Endothelial cell of umbilical vein (primary cell): Measurements from ENCODE around the gene OR10H3. TPM values are rescaled to one million over a fixed set of nuclear protein-coding genes. Genes with fewer than 3 reads are reported as not detected.

Experiments used
- BruUV-seq: library from RNA; stranded (reverse); fragments of 400-500 nt; replicated peaks from 2 replicates; lab custom pipeline; 2021; lab: Mats Ljungman, UMichigan
- CTCF ChIA-PET: fragments of 300-600, 350-600 bp; sonication (Branson Sonifier 250); formaldehyde crosslinking; loops from one replicate; lab custom pipeline; 2021; ENCODE audit warnings: antibody characterized with exemption, inconsistent platforms; lab: Charles Lee
- POLR2A ChIA-PET: fragments of 300-600, 350-600 bp; sonication (Branson Sonifier 250); formaldehyde crosslinking; loops from one replicate; lab custom pipeline; 2021; ENCODE audit warnings: antibody characterized with exemption, inconsistent platforms; lab: Charles Lee
- DNase-seq: peaks from one replicate; pipeline ENCODE4 v3.0.0-alpha.2; 2011; ENCODE audit warnings: low read depth, low spot score
- FAIRE-seq: peaks from 2 replicates; lab custom pipeline; 2011; peaks lifted over from hg19 to GRCh38; lab: Jason Lieb, UNC
- H2AFZ ChIP-seq: 2 replicates; pipeline ENCODE4 v1.6.0; 2012; ENCODE audit warnings: low read depth, low read length, control low read depth, inconsistent platforms
- H3K27ac ChIP-seq: 2 replicates; pipeline ENCODE4 v1.5.1; 2011; ENCODE audit warnings: low read depth, mild to moderate bottlenecking, control low read depth, low read length, moderate library complexity; ENCODE audit not compliant: insufficient read depth
- H3K27me3 ChIP-seq, 2 experiments: 2 replicates each; pipeline versions ENCODE4 v1.6.0 to v1.6.1; 2011; ENCODE audit warnings: low read length in 2 of 2, mixed read lengths in 1 of 2; ENCODE audit not compliant: control insufficient read depth in 2 of 2, insufficient read depth in 2 of 2
- H3K36me3 ChIP-seq, 2 experiments: 2 replicates in 1 of 2; 3 replicates in 1 of 2; pipeline ENCODE4 v1.5.1; 2011; ENCODE audit warnings: low read length in 2 of 2, mild to moderate bottlenecking in 1 of 2, moderate library complexity in 1 of 2; ENCODE audit not compliant: control insufficient read depth in 2 of 2, insufficient read depth in 2 of 2; ENCODE audit errors: extremely low read depth in 1 of 2
- H3K4me1 ChIP-seq: 3 replicates; pipeline ENCODE4 v1.5.1; 2011; ENCODE audit warnings: mild to moderate bottlenecking, low read length; ENCODE audit not compliant: control insufficient read depth, insufficient read depth; ENCODE audit errors: extremely low read depth
- H3K4me2 ChIP-seq: 2 replicates; pipeline ENCODE4 v1.6.1; 2011; ENCODE audit warnings: low read length, control low read depth, mixed read lengths; ENCODE audit not compliant: insufficient read depth
- H3K4me3 ChIP-seq, 3 experiments: fragments of 200-600 bp in 1 of 3; sonication (generic), shearing (Covaris generic) in 1 of 3; replicated peaks in 1 of 3; 2 replicates each; pipeline ENCODE4 v1.5.1; 2011 to 2016; ENCODE audit warnings: control low read depth in 3 of 3, low read length in 3 of 3, mild to moderate bottlenecking in 2 of 3, inconsistent platforms in 1 of 3, low read depth in 1 of 3, moderate library complexity in 1 of 3; ENCODE audit not compliant: insufficient read depth in 1 of 3
- H3K79me2 ChIP-seq: 2 replicates; pipeline ENCODE4 v1.6.0; 2012; ENCODE audit warnings: low read length, inconsistent platforms; ENCODE audit not compliant: control insufficient read depth, insufficient read depth
- H3K9ac ChIP-seq: replicated peaks from 2 replicates; pipeline ENCODE3; 2011; ENCODE audit warnings: low read length, control low read depth; ENCODE audit not compliant: insufficient read depth; ENCODE audit errors: extremely low read depth
- H3K9me1 ChIP-seq: replicated peaks from 3 replicates; pipeline ENCODE4 v1.6.0; 2011; ENCODE audit warnings: mild to moderate bottlenecking, low read length; ENCODE audit not compliant: control insufficient read depth, insufficient read depth; ENCODE audit errors: extremely low read depth
- H3K9me3 ChIP-seq: replicated peaks from 2 replicates; pipeline ENCODE4 v1.5.1; 2012; ENCODE audit warnings: low read length, inconsistent platforms; ENCODE audit not compliant: control insufficient read depth, insufficient read depth
- H4K20me1 ChIP-seq: replicated peaks from 2 replicates; pipeline ENCODE3; 2011; ENCODE audit warnings: mild to moderate bottlenecking, low read length; ENCODE audit not compliant: control insufficient read depth, insufficient read depth; ENCODE audit errors: extremely low read depth
- EZH2 ChIP-seq: IDR thresholded peaks from 2 replicates; pipeline ENCODE4 v1.6.1; 2012; ENCODE audit warnings: borderline replicate concordance, low read depth, mild to moderate bottlenecking, moderate library complexity, low read length, inconsistent platforms; ENCODE audit not compliant: severe bottlenecking
- FOS ChIP-seq: IDR thresholded peaks from 2 replicates; pipeline ENCODE4 v1.6.1; 2011; ENCODE audit warnings: mild to moderate bottlenecking, low read length, moderate library complexity, borderline replicate concordance; ENCODE audit not compliant: insufficient read depth
- GATA2 ChIP-seq: IDR thresholded peaks from 2 replicates; pipeline ENCODE4 v1.7.0; 2011; ENCODE audit warnings: low read depth, mild to moderate bottlenecking, moderate library complexity, mixed read lengths, low read length; ENCODE audit not compliant: insufficient read length, insufficient read depth
- JUN ChIP-seq: IDR thresholded peaks from 2 replicates; pipeline ENCODE4 v1.6.1; 2011; ENCODE audit warnings: borderline replicate concordance, low read depth; ENCODE audit not compliant: insufficient read length, insufficient read depth
- MYC ChIP-seq: IDR thresholded peaks from one replicate; pipeline ENCODE4 v1.6.1; 2011; ENCODE audit warnings: mild to moderate bottlenecking, low read depth, low read length
- POLR2A ChIP-seq: IDR thresholded peaks from 2 replicates; pipeline ENCODE4 v1.6.1; 2012; ENCODE audit warnings: low read depth, mild to moderate bottlenecking, control low read depth, low read length
- POLR2AphosphoS5 ChIP-seq: IDR thresholded peaks from 2 replicates; pipeline ENCODE4 v1.6.1; 2012; ENCODE audit warnings: low read depth, mild to moderate bottlenecking, control low read depth, low read length, moderate library complexity; ENCODE audit not compliant: insufficient read depth
- dilution Hi-C: fragments of 300-500 bp; cut with MboI; formaldehyde crosslinking; loops from one replicate; pipeline ENCODE4 v1.15.0; 2019; ENCODE audit warnings: low sequenced_read_pairs; ENCODE audit not compliant: extremely low pct_ligation_motif_present
- intact Hi-C: fragments of 100-400 bp; cut with micrococcal nuclease; formaldehyde crosslinking; loops from one replicate; pipeline ENCODE4 v1.10.0; 2022
- polyA plus RNA-seq, 4 experiments: library from polyadenylated mRNA; depleted of rRNA in 3 of 4; stranded (reverse) in 3 of 4; unstranded in 1 of 4; fragments of >200 nt; gene quantifications; 2 replicates each; pipeline versions ENCODE4 v1.2.1 to v1.2.3, GENCODE V29; 2011 to 2012; ENCODE audit warnings: missing spikeins in 1 of 4
- total RNA-seq: library from RNA; stranded (reverse); gene quantifications from 2 replicates; pipeline ENCODE4 v1.2.3, GENCODE V29; 2021
- TF ChIP-seq, protein P1 (sequence below), 2 donors: IDR thresholded peaks; 1 replicate in 1 of 2; 2 replicates in 1 of 2; pipeline ENCODE4 v1.5.1; 2011; ENCODE audit warnings: low read length in 2 of 2, mild to moderate bottlenecking in 2 of 2, moderate library complexity in 2 of 2, control low read depth in 1 of 2, inconsistent platforms in 1 of 2, low read depth in 1 of 2; ENCODE audit not compliant: insufficient read depth in 1 of 2; ENCODE audit errors: extremely low read depth in 1 of 2
- TF ChIP-seq, protein P2 (sequence below): IDR thresholded peaks from 2 replicates; pipeline ENCODE4 v1.6.1; 2011; ENCODE audit not compliant: insufficient read depth, insufficient read length

OR10H3 gene
- total and polyA plus RNA-seq, 2 donors (not counting 3 experiments of a cell fraction or from before 2014, with no cell fraction given), result not detected

DNA sequence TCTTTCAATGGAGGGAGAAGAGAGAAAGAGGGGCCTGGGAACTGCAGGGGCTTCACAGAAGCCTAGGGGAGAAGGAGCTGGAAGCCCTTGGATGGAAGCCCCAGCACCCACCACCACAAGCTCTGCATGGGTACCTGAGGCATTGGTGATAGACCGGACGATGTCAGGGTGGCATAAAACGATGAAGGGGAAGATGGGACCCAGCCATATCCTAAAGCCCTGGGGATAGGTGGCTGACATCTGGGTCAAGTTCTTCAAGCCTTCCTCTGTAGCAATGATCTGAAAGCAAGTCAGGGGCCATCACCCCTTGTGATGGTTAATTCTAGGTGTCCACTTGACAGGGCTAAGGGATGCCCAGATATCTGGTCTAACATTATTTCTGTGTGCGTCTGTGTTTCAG, 38.5 kb downstream of the OR10H3 start:
- CTCF ChIA-PET, result no interaction called here
- no peaks in the 10 kb centered on the region for H3K9me1 ChIP-seq
- TF ChIP-seq, protein P1, sequence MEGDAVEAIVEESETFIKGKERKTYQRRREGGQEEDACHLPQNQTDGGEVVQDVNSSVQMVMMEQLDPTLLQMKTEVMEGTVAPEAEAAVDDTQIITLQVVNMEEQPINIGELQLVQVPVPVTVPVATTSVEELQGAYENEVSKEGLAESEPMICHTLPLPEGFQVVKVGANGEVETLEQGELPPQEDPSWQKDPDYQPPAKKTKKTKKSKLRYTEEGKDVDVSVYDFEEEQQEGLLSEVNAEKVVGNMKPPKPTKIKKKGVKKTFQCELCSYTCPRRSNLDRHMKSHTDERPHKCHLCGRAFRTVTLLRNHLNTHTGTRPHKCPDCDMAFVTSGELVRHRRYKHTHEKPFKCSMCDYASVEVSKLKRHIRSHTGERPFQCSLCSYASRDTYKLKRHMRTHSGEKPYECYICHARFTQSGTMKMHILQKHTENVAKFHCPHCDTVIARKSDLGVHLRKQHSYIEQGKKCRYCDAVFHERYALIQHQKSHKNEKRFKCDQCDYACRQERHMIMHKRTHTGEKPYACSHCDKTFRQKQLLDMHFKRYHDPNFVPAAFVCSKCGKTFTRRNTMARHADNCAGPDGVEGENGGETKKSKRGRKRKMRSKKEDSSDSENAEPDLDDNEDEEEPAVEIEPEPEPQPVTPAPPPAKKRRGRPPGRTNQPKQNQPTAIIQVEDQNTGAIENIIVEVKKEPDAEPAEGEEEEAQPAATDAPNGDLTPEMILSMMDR (IDR thresholded peaks at IDR 0.05; ENCODE audit: extremely low read depth in 1 of 2, insufficient read depth in 1 of 2, low read depth in 1 of 2, low read length in 2 of 2), result no peak
- no peak for TF ChIP-seq POLR2AphosphoS5
- no peak for TF ChIP-seq FOS
- TF ChIP-seq EZH2, result no peak
- TF ChIP-seq, protein P2, sequence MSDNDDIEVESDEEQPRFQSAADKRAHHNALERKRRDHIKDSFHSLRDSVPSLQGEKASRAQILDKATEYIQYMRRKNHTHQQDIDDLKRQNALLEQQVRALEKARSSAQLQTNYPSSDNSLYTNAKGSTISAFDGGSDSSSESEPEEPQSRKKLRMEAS, result no peak
- no peak for TF ChIP-seq GATA2
- no peak for TF ChIP-seq JUN
- no peak for TF ChIP-seq MYC
- no peak for TF ChIP-seq POLR2A
- no peaks in the 10 kb centered on the region for H4K20me1 ChIP-seq
- H3K79me2 ChIP-seq, result no peaks in the 10 kb centered on the region
- H3K4me1 ChIP-seq, result no peaks in the 10 kb centered on the region
- no peak overlapping the region for H3K4me3 ChIP-seq
- no peak overlapping the region for H3K27ac ChIP-seq
- no peak overlapping the region for H3K4me2 ChIP-seq
- DNase-seq (no peak), FAIRE-seq (no peak)
- no peaks in the 10 kb centered on the region for H3K9me3 ChIP-seq
- H2AFZ ChIP-seq, result no peak overlapping the region
- H3K9ac ChIP-seq, result no peak overlapping the region
- BruUV-seq, result no TSS peak
- intact Hi-C loops (no loop called here), dilution Hi-C loops (no loop called here)
- POLR2A ChIA-PET, result no interaction called here
- H3K36me3 ChIP-seq, result no peaks in the 10 kb centered on the region
- no peaks in the 10 kb centered on the region for H3K27me3 ChIP-seq
